CD14-positive monocyte (primary cell): ENCODE results near the gene MINDY3. TPM values are rescaled to one million over a fixed set of nuclear protein-coding genes. Genes with fewer than 3 reads are reported as not detected.

Source experiments
- DNase-seq, 3 donors: peaks; one replicate each; pipeline ENCODE4 v3.0.0-alpha.2; 2011 to 2022
- H2AFZ ChIP-seq: 2 replicates; pipeline ENCODE4 v1.6.0; 2012; ENCODE audit warnings: mild to moderate bottlenecking, low read depth, low read length, inconsistent platforms; ENCODE audit not compliant: insufficient read depth, poor library complexity, severe bottlenecking
- H3K27ac ChIP-seq, 2 donors: 1 replicate in 1 of 2; 2 replicates in 1 of 2; pipeline ENCODE4 v1.5.1; 2012 to 2013; ENCODE audit warnings: low read length in 2 of 2, control low read depth in 1 of 2, inconsistent platforms in 1 of 2, low read depth in 1 of 2, mild to moderate bottlenecking in 1 of 2
- H3K27me3 ChIP-seq, 2 donors: one replicate each; pipeline versions ENCODE4 v1.6.0 to v1.6.1; 2011 to 2013; ENCODE audit warnings: low read length in 2 of 2; ENCODE audit not compliant: control insufficient read depth in 2 of 2, insufficient read depth in 2 of 2
- H3K36me3 ChIP-seq, 2 donors: replicated peaks in 1 of 2; 1 replicate in 1 of 2; 2 replicates in 1 of 2; pipeline versions ENCODE4 v1.5.1 to v1.6.1; 2012 to 2013; ENCODE audit warnings: low read length in 2 of 2, control low read depth in 1 of 2, inconsistent platforms in 1 of 2, mild to moderate bottlenecking in 1 of 2; ENCODE audit not compliant: insufficient read depth in 2 of 2, control insufficient read depth in 1 of 2
- H3K4me1 ChIP-seq, 2 donors: 1 replicate in 1 of 2; 2 replicates in 1 of 2; pipeline versions ENCODE4 v1.5.1 to v1.6.1; 2012 to 2013; ENCODE audit warnings: low read length in 2 of 2, control low read depth in 1 of 2, inconsistent platforms in 1 of 2, mild to moderate bottlenecking in 1 of 2, moderate library complexity in 1 of 2; ENCODE audit not compliant: insufficient read depth in 2 of 2, control insufficient read depth in 1 of 2
- H3K4me2 ChIP-seq: replicated peaks from 2 replicates; pipeline ENCODE3; 2012; ENCODE audit warnings: low read length, moderate library complexity, mild to moderate bottlenecking; ENCODE audit not compliant: poor library complexity, severe bottlenecking; ENCODE audit errors: extremely low read depth
- H3K4me3 ChIP-seq, 3 experiments: fragments of 200-600 bp in 1 of 3; sonication (generic) in 1 of 3; replicated peaks in 1 of 3; 1 replicate in 2 of 3; 2 replicates in 1 of 3; pipeline ENCODE4 v1.5.1; 2011 to 2013; ENCODE audit warnings: low read length in 3 of 3, mild to moderate bottlenecking in 3 of 3, control low read depth in 2 of 3, low read depth in 2 of 3, inconsistent platforms in 1 of 3, moderate library complexity in 1 of 3
- H3K79me2 ChIP-seq: 2 replicates; pipeline ENCODE4 v1.6.0; 2012; ENCODE audit warnings: mild to moderate bottlenecking, control low read depth, inconsistent platforms, low read length, moderate library complexity; ENCODE audit not compliant: insufficient read depth
- H3K9ac ChIP-seq: 2 replicates; pipeline ENCODE4 v1.6.0; 2017; ENCODE audit warnings: low read length, mild to moderate bottlenecking; ENCODE audit not compliant: insufficient read depth, poor library complexity, severe bottlenecking
- H3K9me3 ChIP-seq, 2 donors: replicated peaks in 1 of 2; 1 replicate in 1 of 2; 2 replicates in 1 of 2; pipeline versions ENCODE4 v1.5.1 to v1.6.1; 2012 to 2013; ENCODE audit warnings: low read length in 2 of 2, control low read depth in 1 of 2; ENCODE audit not compliant: control insufficient read depth in 1 of 2, insufficient read depth in 1 of 2
- H4K20me1 ChIP-seq: 2 replicates; pipeline ENCODE4 v1.6.0; 2012; ENCODE audit warnings: mild to moderate bottlenecking, low read length, control low read depth, moderate library complexity; ENCODE audit not compliant: insufficient read depth
- H3K27ac Mint-ChIP-seq, 7 donors: one replicate each; pipeline ENCODE4 v1.8.0; 2020; ENCODE audit warnings: mild to moderate bottlenecking in 7 of 7, mixed read lengths in 7 of 7, moderate library complexity in 6 of 7, inconsistent platforms in 2 of 7
- H3K27me3 Mint-ChIP-seq, 3 donors: one replicate each; pipeline ENCODE4 v1.8.0; 2021 to 2022; ENCODE audit warnings: low read depth in 3 of 3, mild to moderate bottlenecking in 3 of 3, mixed read lengths in 3 of 3, moderate library complexity in 3 of 3, inconsistent platforms in 1 of 3
- H3K36me3 Mint-ChIP-seq, 2 donors: one replicate each; pipeline ENCODE4 v1.8.0; 2020; ENCODE audit warnings: mixed read lengths in 2 of 2, inconsistent platforms in 1 of 2, mild to moderate bottlenecking in 1 of 2
- H3K4me1 Mint-ChIP-seq: one replicate; pipeline ENCODE4 v1.8.0; 2020; ENCODE audit warnings: mild to moderate bottlenecking, mixed read lengths
- H3K4me3 Mint-ChIP-seq, 2 donors: one replicate each; pipeline ENCODE4 v1.8.0; 2020; ENCODE audit warnings: mild to moderate bottlenecking in 2 of 2, mixed read lengths in 2 of 2, moderate library complexity in 1 of 2
- H3K9me3 Mint-ChIP-seq, 7 donors: one replicate each; pipeline ENCODE4 v1.8.0; 2020 to 2022; ENCODE audit warnings: mixed read lengths in 7 of 7, mild to moderate bottlenecking in 6 of 7, moderate library complexity in 6 of 7, inconsistent platforms in 2 of 7
- CTCF ChIP-seq: fragments of 200-600 bp; IDR thresholded peaks from one replicate; pipeline ENCODE4 v1.8.0; 2022; ENCODE audit warnings: antibody characterized with exemption, mild to moderate bottlenecking
- WGBS: methylation state at CpG from one replicate; pipeline ENCODE4 v1.1.5; 2013; ENCODE audit warnings: missing lambda C conversion rate; ENCODE audit not compliant: insufficient coverage; 5-methylcytosine and 5-hydroxymethylcytosine counted together
- intact Hi-C, 2 donors: fragments of 100-400 bp; cut with micrococcal nuclease; formaldehyde crosslinking; loops; one replicate each; pipeline versions ENCODE4 v1.15.0 to v1.15.1; 2023
- polyA plus RNA-seq, 3 donors: library from polyadenylated mRNA; depleted of rRNA in 1 of 3; unstranded in 2 of 3; stranded (reverse) in 1 of 3; fragments of 300-500 nt in 2 of 3; fragments of >200 nt in 1 of 3; fragmentation: Illumina TruSeq in 2 of 3; gene quantifications; 1 replicate in 2 of 3; 2 replicates in 1 of 3; pipeline ENCODE4 v1.2.3, GENCODE V29; 2012 to 2021

Gene MINDY3
- polyA plus RNA-seq, 3 donors, result 2.4 to 14.8 (median 4.4) TPM

DNA sequence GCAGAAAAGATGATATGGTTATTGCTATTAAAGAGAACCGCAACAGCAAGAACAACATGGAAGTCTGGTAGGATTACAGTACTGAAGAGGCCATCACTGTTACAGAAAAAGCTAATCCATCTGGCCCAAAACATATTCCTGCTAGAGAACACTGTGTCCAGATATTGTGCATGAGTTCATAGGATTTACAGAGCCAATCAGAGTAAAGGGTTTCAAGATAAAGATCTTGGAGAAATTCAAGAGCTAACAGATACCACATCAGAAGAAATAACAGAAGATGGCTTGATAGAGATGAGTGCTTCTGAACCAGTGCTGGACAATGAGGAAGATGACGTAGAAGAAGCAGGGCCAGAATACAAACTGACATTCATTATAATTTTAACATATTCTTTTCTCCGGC lies 58.7 kb downstream of the MINDY3 start:
- Mint-ChIP-seq H3K9me3 (peaks cover 4 to 7% (median 6%) of the 10 kb centered on the region in 7 donors), H3K36me3 (peaks cover 48 to 55% of the 10 kb centered on the region in 2 donors), H3K27ac (no peak overlapping the region), H3K4me3 (no peak overlapping the region), H3K4me1 (no peaks in the 10 kb centered on the region), H3K27me3 (no peaks in the 10 kb centered on the region)
- DNase-seq, result no peak
- H3K27ac ChIP-seq, result no peak overlapping the region
- H3K4me1 ChIP-seq, result no peaks in the 10 kb centered on the region
- no peaks in the 10 kb centered on the region for H3K79me2 ChIP-seq
- no peak overlapping the region for H3K4me3 ChIP-seq
- WGBS, result no CpG with 5 or more reads among the region's 3 CpGs
- H3K27me3 ChIP-seq, result no peaks in the 10 kb centered on the region
- TF ChIP-seq CTCF, result no peak
- H2AFZ ChIP-seq, result no peak overlapping the region
- no peak overlapping the region for H3K9ac ChIP-seq
- peaks cover 32 to 69% of the 10 kb centered on the region in 2 donors for H3K36me3 ChIP-seq
- no peaks in the 10 kb centered on the region for H3K9me3 ChIP-seq
- H4K20me1 ChIP-seq, result no peaks in the 10 kb centered on the region
- intact Hi-C loops, result no loop called here
- no peak overlapping the region for H3K4me2 ChIP-seq

DNA sequence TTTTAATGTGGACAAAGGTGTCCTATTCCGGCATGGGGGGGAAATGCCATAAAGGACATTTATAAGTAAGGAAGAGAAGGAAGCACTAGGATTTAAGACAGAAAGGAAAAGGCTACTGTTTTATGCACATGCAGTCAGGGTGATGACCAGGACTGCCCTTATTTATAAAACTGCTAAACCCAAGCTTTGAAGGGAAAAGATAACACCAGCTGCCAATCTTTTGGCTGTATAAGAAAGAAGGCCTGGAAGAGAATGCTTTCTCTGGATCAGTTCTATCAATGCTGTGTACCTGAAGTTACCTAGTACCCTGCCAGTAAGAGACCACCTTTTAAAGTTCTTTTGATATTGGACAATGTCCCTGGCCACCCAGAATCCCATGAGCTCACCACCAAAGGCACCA lies 59.2 kb downstream of the MINDY3 start:
- Mint-ChIP-seq H3K4me3 (no peak overlapping the region), H3K27ac (no peak overlapping the region), H3K27me3 (no peaks in the 10 kb centered on the region), H3K9me3 (peaks cover 4 to 7% (median 6%) of the 10 kb centered on the region in 7 donors), H3K4me1 (no peaks in the 10 kb centered on the region), H3K36me3 (peaks cover 50 to 57% of the 10 kb centered on the region in 2 donors)
- no peaks in the 10 kb centered on the region for H3K9me3 ChIP-seq
- H3K79me2 ChIP-seq, result no peaks in the 10 kb centered on the region
- H3K9ac ChIP-seq, result no peak overlapping the region
- no peak overlapping the region for H3K4me3 ChIP-seq
- H3K4me1 ChIP-seq, result no peaks in the 10 kb centered on the region
- no peaks in the 10 kb centered on the region for H4K20me1 ChIP-seq
- 100% methylated on average over 1 of the region's 1 CpG for WGBS
- TF ChIP-seq CTCF, result no peak
- no peak overlapping the region for H2AFZ ChIP-seq
- no peaks in the 10 kb centered on the region for H3K27me3 ChIP-seq
- no peak overlapping the region for H3K27ac ChIP-seq
- H3K36me3 ChIP-seq, result peaks cover 33 to 69% of the 10 kb centered on the region in 2 donors
- no peak for DNase-seq
- no peak overlapping the region for H3K4me2 ChIP-seq
- intact Hi-C loops, result no loop called here
